ENCODE data around the gene VAMP8. TPM values are rescaled to one million over a fixed set of nuclear protein-coding genes. Genes with fewer than 3 reads are reported as not detected.
"Not testable (repeated sequence)": the region's sequence is repeated elsewhere in the genome, so short reads cannot be mapped to it uniquely, and the experiment has no call there.

VAMP8 gene
- total RNA-seq, 3 donors from 2014 or later = 64.6 to 75.9 (median 71.2) TPM

GRCh38 chr2:85541753-85542457, 35.5 kb upstream of the VAMP8 start:
- Mint-ChIP-seq H3K4me1 (ENCODE audit: low read depth) (peaks cover 39% of the 10 kb centered on the region), H3K36me3 (ENCODE audit: insufficient read depth) (peaks cover 54% of the 10 kb centered on the region), H3K27me3 (ENCODE audit: low read depth) (no peaks in the 10 kb centered on the region), H3K4me3 (peak overlapping the region; percentile 94), H3K9me3 (no peaks in the 10 kb centered on the region)
- DNase-seq = no peak
- no peak for ATAC-seq

GRCh38 chr2:85542777-85543176, 34.6 kb upstream of the VAMP8 start:
- Mint-ChIP-seq H3K27me3 (ENCODE audit: low read depth) (no peaks in the 10 kb centered on the region), H3K4me1 (ENCODE audit: low read depth) (peaks cover 33% of the 10 kb centered on the region), H3K9me3 (no peaks in the 10 kb centered on the region), H3K36me3 (ENCODE audit: insufficient read depth) (peaks cover 54% of the 10 kb centered on the region), H3K4me3 (peak overlapping the region; percentile 94)
- ATAC-seq = no peak
- DNase-seq = no peak

DNA sequence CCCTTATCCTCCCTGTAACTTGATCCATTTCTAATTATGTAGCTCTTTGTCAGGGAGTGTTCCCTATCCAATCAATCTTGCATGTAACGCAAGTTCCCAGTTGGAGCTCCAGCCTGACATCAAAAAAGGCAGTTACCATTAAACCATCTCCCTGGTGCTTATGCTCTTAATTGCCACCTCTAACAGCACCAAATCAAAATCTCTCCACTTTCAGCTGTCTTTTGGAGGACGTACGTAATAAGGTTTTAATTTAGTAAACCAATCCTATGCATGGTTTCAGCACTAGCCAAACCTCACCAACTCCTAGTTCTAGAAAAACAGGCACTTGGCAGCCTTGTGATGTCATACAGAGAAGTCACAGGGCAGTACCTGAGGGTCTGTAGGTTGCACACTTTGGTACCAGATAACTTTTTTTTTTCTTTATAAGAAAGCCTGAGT, 33.1 kb upstream of the VAMP8 start:
- H3K4me1 Mint-ChIP-seq (ENCODE audit: low read depth) = peaks cover 31% of the 10 kb centered on the region
- H3K4me3 Mint-ChIP-seq; ATAC-seq; DNase-seq; H3K9me3 Mint-ChIP-seq; H3K27me3 Mint-ChIP-seq (ENCODE audit: low read depth): not testable (repeated sequence)
- H3K36me3 Mint-ChIP-seq (ENCODE audit: insufficient read depth) = peaks cover 52% of the 10 kb centered on the region

- H3K4me3 Mint-ChIP-seq = not testable (repeated sequence)
Observed at GRCh38 chr2:85544915-85545779, 32.2 kb upstream of the VAMP8 start.

DNA sequence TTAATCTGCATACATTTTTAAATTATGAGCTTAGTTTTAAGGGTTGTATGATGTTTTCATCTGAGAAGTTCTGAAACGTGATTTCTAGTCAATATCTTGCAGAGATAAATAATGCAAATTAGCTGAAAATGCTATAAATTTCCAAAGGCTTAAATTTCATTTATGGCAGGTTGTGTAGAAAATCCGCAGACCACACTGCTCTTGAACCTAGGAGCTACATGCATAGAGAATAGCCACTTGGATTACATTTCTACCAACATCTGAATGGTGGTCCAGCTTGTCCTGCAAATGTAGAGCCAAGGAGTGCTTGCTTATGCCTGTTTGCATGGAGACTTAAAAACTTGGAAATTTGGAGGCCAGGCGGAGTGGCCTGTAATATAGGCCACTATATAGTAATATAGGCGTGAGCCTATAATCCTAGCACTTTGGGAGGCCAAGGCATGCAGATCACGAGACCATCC, 31.6 kb upstream of the VAMP8 start:
- H3K4me1 Mint-ChIP-seq (ENCODE audit: low read depth) = peaks cover 26% of the 10 kb centered on the region
- ATAC-seq (peak in 1 of 2 donors; percentile 38), DNase-seq (no peak)
- no peaks in the 10 kb centered on the region for H3K9me3 Mint-ChIP-seq
- no peaks in the 10 kb centered on the region for H3K27me3 Mint-ChIP-seq (ENCODE audit: low read depth)
- H3K36me3 Mint-ChIP-seq (ENCODE audit: insufficient read depth) = peaks cover 44% of the 10 kb centered on the region
- no peak overlapping the region for H3K4me3 Mint-ChIP-seq

More at GRCh38 chr2:85544915-85545779, 32.2 kb upstream of the VAMP8 start:
- H3K9me3 Mint-ChIP-seq; ATAC-seq; DNase-seq; H3K27me3 Mint-ChIP-seq (ENCODE audit: low read depth): not testable (repeated sequence)
- H3K36me3 Mint-ChIP-seq (ENCODE audit: insufficient read depth) = peaks cover 48% of the 10 kb centered on the region
- H3K4me1 Mint-ChIP-seq (ENCODE audit: low read depth) = peaks cover 31% of the 10 kb centered on the region

GRCh38 chr2:85547089-85547858, 30.1 kb upstream of the VAMP8 start:
- Mint-ChIP-seq H3K27me3 (ENCODE audit: low read depth) (no peaks in the 10 kb centered on the region), H3K4me3 (no peak overlapping the region), H3K4me1 (ENCODE audit: low read depth) (peaks cover 19% of the 10 kb centered on the region), H3K36me3 (ENCODE audit: insufficient read depth) (peaks cover 41% of the 10 kb centered on the region), H3K9me3 (no peaks in the 10 kb centered on the region)
- ATAC-seq = peak; percentile 2 to 23
- DNase-seq = no peak

DNA sequence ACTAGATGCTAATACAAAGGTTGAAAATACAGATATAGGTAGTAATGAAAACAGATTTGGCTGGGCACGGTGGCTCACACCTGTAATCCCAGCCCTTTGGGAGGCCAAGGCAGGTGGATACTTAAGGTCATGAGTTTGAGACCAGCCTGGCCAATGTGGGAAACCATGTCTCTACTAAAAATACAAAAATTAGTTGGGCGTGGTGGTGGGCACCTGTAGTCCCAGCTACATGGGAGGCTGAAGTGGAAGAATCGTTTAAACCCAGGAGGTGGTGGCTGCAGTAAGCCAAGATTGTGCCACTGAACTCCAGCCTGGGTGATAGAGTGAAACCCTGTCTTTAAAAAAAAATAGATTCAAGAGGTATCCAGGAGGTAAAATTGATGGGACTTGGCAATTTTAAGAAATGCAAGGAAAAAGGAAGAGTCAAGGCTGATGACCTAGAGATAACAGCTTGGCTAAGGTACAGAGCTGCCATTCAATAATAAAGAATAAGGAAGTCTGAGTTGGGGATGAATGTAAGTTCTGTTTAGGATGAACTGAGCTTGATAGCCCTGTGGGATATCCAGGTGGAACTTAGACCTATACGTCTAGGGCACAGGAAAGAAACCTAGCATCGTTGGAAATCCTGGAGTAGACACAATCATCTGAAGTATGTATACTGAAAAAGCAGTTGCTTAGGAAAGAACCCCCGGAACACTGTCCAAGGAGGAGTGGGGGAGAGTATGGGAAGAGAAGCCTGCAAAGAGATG, 29.4 kb upstream of the VAMP8 start:
- H3K4me3 Mint-ChIP-seq = no peak overlapping the region
- ATAC-seq (no peak), DNase-seq (no peak)
- no peaks in the 10 kb centered on the region for H3K9me3 Mint-ChIP-seq
- peaks cover 35% of the 10 kb centered on the region for H3K36me3 Mint-ChIP-seq (ENCODE audit: insufficient read depth)
- no peaks in the 10 kb centered on the region for H3K27me3 Mint-ChIP-seq (ENCODE audit: low read depth)
- H3K4me1 Mint-ChIP-seq (ENCODE audit: low read depth) = peaks cover 12% of the 10 kb centered on the region

DNA sequence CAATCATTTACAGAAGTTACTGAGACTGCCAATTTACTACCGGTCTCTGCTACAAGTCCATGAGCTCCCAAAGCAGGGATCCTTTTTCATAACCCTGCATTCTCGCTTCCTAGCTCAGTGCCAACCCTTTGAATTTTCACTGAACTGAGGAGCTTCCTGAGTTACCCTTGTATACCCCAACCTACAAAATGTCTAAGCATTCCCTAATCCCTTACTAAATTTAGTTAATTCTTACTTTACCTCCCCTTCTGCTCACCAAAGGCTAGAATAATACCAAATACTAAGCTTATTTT, 28.8 kb upstream of the VAMP8 start:
- ATAC-seq (no peak), DNase-seq (no peak)
- H3K4me3 Mint-ChIP-seq = no peak overlapping the region
- peaks cover 8% of the 10 kb centered on the region for H3K4me1 Mint-ChIP-seq (ENCODE audit: low read depth)
- H3K36me3 Mint-ChIP-seq (ENCODE audit: insufficient read depth) = peaks cover 30% of the 10 kb centered on the region
- H3K9me3 Mint-ChIP-seq = no peaks in the 10 kb centered on the region
- no peaks in the 10 kb centered on the region for H3K27me3 Mint-ChIP-seq (ENCODE audit: low read depth)

DNA sequence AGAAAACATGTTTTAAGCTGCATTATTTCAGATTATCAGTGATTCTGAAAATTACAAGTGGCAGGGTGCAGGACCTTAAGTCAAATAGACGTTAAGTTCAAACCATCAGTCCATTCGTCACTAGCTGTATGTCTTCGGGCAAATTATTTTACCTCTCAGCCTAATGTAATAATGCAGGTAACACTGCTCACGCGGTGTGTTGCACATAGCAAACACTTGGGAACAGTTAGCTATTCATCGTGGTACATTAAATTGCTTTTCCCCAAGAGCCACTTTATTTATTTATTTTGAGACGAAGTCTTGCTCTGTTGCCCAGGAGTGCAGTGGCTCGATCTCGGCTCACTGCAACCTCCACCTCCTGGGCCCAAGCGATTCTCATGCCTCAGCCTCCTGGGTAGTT, 28.3 kb upstream of the VAMP8 start:
- peaks cover 6% of the 10 kb centered on the region for H3K4me1 Mint-ChIP-seq (ENCODE audit: low read depth)
- ATAC-seq = no peak

GRCh38 chr2:85549826-85550225, 27.6 kb upstream of the VAMP8 start:
- ATAC-seq (no peak), DNase-seq (no peak)
- Mint-ChIP-seq H3K4me3 (no peak overlapping the region), H3K36me3 (ENCODE audit: insufficient read depth) (peaks cover 28% of the 10 kb centered on the region), H3K9me3 (no peaks in the 10 kb centered on the region), H3K4me1 (ENCODE audit: low read depth) (peaks cover 3% of the 10 kb centered on the region), H3K27me3 (ENCODE audit: low read depth) (no peaks in the 10 kb centered on the region)

More for the DNA sequence above, 28.3 kb upstream of the VAMP8 start:
- no peak overlapping the region for H3K4me3 Mint-ChIP-seq
- DNase-seq = no peak
- H3K36me3 Mint-ChIP-seq (ENCODE audit: insufficient read depth) = peaks cover 29% of the 10 kb centered on the region
- H3K9me3 Mint-ChIP-seq = no peaks in the 10 kb centered on the region
- no peaks in the 10 kb centered on the region for H3K27me3 Mint-ChIP-seq (ENCODE audit: low read depth)

- no peak overlapping the region for H3K4me3 Mint-ChIP-seq
- H3K4me1 Mint-ChIP-seq (ENCODE audit: low read depth) = peaks cover 3% of the 10 kb centered on the region
- H3K9me3 Mint-ChIP-seq = no peaks in the 10 kb centered on the region
- H3K27me3 Mint-ChIP-seq (ENCODE audit: low read depth) = no peaks in the 10 kb centered on the region
- ATAC-seq (no peak), DNase-seq (no peak)
- H3K36me3 Mint-ChIP-seq (ENCODE audit: insufficient read depth) = peaks cover 27% of the 10 kb centered on the region
Observed at GRCh38 chr2:85550486-85550885, 26.9 kb upstream of the VAMP8 start.

DNA sequence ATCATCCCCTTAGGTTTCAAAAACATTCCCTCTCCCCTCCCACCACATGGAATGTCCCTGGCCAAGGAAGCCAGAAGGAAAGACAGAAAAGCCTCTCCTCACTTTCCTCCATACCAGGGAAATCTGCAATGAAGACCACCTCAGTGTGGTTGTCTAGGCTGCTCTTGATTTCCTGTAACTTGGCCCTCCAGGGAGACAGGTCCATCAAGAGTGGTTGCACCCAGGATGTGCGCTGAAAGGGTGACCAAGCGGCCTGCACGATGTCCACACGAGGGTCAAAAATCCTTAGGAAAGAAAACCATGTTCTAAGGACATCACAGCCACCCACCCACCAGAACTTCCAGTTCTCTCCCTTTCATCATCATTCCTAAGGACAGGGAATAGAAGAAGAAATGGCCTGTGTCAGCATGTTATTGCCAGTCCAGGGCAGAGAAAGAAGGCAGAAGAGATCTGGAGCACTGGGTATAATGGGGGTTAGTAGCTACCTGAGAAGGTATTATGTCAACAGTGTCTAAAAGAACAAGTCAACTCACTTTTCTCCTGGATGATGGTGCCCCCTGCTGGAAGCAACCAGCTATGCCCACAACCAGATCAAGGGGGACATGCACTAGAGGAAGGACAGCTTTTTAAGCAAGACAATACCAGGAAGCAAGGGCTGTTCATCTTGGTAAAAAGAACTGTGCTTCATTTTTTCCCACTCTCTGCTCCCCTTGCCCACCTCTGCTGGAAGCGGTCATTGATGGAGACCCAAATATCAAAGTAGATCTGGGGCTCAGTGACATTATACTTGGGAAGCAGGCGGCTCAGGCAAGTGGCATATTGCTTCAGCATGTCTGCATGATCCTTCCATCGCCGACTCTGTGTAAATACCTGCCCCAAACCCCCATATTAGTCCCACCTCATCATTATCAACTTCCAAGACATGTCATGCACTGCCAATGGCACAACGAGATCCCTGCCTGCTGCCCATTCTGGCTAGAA, 25.4 kb upstream of the VAMP8 start:
- Mint-ChIP-seq H3K4me1 (ENCODE audit: low read depth) (peaks cover 3% of the 10 kb centered on the region), H3K9me3 (no peaks in the 10 kb centered on the region), H3K27me3 (ENCODE audit: low read depth) (no peaks in the 10 kb centered on the region), H3K4me3 (no peak overlapping the region), H3K36me3 (ENCODE audit: insufficient read depth) (peaks cover 29% of the 10 kb centered on the region)
- DNase-seq (peak; percentile 89), ATAC-seq (peak; percentile 74 to 80)

- Mint-ChIP-seq H3K4me3 (no peak overlapping the region), H3K27me3 (ENCODE audit: low read depth) (no peaks in the 10 kb centered on the region), H3K4me1 (ENCODE audit: low read depth) (peaks cover 3% of the 10 kb centered on the region), H3K9me3 (no peaks in the 10 kb centered on the region), H3K36me3 (ENCODE audit: insufficient read depth) (peaks cover 30% of the 10 kb centered on the region)
- no peak for DNase-seq
- ATAC-seq = no peak
Observed at GRCh38 chr2:85553184-85553583, 24.2 kb upstream of the VAMP8 start.

Measured in activated T-cell treated with anti-CD3 and anti-CD28 coated beads, Interleukin-2, amount 50 U/mL, for 4 hours (primary cell).